Measurements from ENCODE around the gene PLA2G4F. TPM values are rescaled to one million over a fixed set of nuclear protein-coding genes. Genes with fewer than 3 reads are reported as not detected.

The PLA2G4F gene
- polyA plus RNA-seq, 1 donor from 2014 or later: not detected

DNA sequence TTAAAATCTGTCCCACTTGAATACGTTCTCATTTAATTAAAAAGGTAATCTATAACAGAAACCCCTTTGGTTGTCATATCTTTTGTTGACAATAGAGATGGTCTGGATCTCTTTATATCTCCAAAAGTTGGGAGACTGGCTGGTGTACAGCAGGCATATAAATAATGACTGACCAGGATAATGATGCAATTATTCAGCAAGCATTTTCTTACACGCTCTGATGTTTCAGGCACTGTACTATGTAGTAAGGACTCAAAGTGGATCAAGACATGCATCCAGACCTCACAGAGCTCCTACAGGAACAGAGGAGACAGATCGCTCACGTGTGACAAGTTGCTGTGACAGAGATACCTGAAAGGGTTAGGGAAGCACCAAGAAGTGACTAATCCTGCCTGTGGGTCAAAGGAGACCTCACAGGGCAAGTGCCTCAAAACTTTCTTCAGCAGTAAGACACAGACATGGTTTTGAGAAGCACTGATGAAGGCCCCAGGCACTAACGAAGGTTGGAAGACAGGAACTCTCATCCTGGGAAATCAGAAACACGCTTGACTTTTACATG lies 26.0 kb upstream of the PLA2G4F start:
- Mint-ChIP-seq H3K36me3 (peaks cover 13% of the 10 kb centered on the region), H3K9me3 (no peaks in the 10 kb centered on the region), H3K4me3 (no peak overlapping the region), H3K4me1 (peaks cover 5 to 8% (median 6%) of the 10 kb centered on the region in 3 donors), H3K27me3 (no peaks in the 10 kb centered on the region), H3K27ac (peak overlapping the region in 1 of 3 donors; percentile 41)

DNA sequence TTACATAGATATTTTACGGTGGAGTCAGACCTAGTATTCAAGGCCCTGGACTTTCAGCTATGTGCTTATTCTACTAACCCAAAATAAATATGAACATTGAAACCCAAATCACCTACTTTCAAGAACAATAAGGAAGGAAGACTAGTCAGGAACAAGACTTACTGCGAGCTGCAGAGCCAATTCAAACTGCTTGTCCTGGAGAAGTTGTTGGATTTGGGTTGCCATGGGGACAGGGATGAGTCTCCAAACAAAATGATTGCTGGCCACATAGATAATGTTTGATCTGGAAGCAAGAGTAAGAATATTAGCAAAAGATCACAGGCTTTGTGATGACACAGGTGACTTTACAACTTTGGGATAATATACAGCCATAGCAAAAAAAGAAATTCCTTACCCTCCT lies 21.6 kb upstream of the PLA2G4F start:
- H3K9me3 Mint-ChIP-seq: no peaks in the 10 kb centered on the region

DNA sequence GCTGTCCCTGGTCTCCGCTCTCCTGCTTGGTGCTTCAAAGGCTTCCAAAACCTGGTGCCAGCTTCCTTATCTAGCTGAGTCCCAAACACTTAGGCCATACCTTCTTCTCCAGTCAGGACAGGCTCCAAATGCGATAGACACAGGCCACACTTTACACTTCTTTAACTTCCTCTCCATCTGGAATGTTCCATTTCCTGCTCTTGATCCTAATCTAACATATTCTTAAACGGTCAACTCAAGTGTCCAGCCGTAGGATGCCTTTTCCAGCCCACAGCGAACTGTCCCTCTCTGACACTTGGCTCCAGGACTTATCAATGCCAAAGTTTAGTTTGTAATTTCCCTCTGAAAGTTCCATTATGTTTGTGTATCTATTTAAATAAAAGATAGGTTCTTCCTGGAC lies 19.2 kb upstream of the PLA2G4F start:
- peaks cover 8 to 12% (median 9%) of the 10 kb centered on the region in 3 donors for H3K4me1 Mint-ChIP-seq
- H3K27ac Mint-ChIP-seq: no peak overlapping the region
- H3K9me3 Mint-ChIP-seq: no peaks in the 10 kb centered on the region
- H3K27me3 Mint-ChIP-seq: no peaks in the 10 kb centered on the region
- no peak overlapping the region for H3K4me3 Mint-ChIP-seq
- peaks cover 12% of the 10 kb centered on the region for H3K36me3 Mint-ChIP-seq

More for the DNA sequence above, 21.6 kb upstream of the PLA2G4F start:
- H3K27me3 Mint-ChIP-seq: no peaks in the 10 kb centered on the region
- no peaks in the 10 kb centered on the region for H3K4me1 Mint-ChIP-seq
- H3K36me3 Mint-ChIP-seq: peaks cover 2% of the 10 kb centered on the region
- H3K4me3 Mint-ChIP-seq: no peak overlapping the region
- no peak overlapping the region for H3K27ac Mint-ChIP-seq

DNA sequence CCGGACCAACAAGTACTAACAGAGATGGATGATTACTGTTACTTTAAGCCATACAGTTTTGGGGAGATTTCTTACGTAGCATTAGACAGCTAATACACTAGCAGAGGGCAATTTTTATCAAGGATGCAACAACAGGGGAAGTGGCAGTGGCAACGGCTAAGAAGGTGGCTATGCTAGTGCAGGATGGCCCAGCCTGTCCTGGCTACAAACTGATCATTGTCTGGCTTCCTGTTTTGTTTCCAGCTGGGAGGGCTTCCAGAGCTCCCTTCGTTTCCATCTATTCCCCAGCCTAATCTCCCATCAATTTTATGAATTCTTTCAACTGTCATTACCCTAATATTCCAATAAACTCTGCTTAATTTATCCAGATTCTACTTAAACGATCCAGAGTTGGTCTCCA lies 16.0 kb upstream of the PLA2G4F start:
- no peaks in the 10 kb centered on the region for H3K27me3 Mint-ChIP-seq
- no peaks in the 10 kb centered on the region for H3K9me3 Mint-ChIP-seq
- H3K27ac Mint-ChIP-seq: peak overlapping the region in 1 of 3 donors; percentile 21
- H3K36me3 Mint-ChIP-seq: peaks cover 12% of the 10 kb centered on the region
- peaks cover 8 to 14% (median 9%) of the 10 kb centered on the region in 3 donors for H3K4me1 Mint-ChIP-seq
- no peak overlapping the region for H3K4me3 Mint-ChIP-seq

DNA sequence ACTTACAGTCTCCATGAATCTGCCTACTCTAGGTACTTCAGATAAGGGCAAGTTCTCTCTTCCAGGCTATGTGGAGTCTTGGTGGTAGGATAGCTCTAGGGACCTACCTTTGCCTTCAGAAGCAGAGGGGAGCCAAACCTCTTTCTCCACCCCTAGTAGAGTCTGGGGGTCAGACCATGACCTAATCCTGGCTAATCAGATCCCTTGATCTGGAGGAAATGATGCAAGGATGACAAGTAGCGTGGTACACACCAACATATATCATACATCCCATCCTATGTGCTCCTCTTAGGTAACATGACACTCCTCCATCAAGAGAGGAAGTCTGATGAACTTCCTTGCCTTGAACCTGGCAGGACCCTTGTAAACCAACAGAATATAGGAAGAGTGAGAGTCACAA lies 15.4 kb upstream of the PLA2G4F start:
- peaks cover 8 to 14% (median 9%) of the 10 kb centered on the region in 3 donors for H3K4me1 Mint-ChIP-seq
- no peak overlapping the region for H3K4me3 Mint-ChIP-seq
- H3K27me3 Mint-ChIP-seq: no peaks in the 10 kb centered on the region
- peak overlapping the region in 2 of 3 donors; percentile 37 to 83 for H3K27ac Mint-ChIP-seq
- peaks cover 12% of the 10 kb centered on the region for H3K36me3 Mint-ChIP-seq
- no peaks in the 10 kb centered on the region for H3K9me3 Mint-ChIP-seq

DNA sequence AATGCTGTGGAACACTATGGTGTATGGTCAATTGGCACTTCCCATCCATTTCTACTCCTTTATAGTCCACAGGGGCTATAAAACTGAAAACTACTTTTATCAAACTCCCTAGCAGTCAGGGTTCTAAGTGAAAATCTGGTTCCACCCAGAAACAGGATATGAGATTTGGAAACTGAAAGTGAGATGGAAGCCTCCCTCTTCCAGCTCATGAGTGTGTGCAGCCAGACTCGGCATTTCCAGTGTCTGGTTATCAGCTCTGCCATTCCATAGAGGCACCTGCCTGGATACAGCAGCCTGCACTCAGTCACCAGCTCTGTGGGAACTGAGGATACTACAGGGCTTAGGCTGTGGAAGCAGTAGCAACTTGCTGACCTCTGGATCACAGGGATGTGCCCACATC lies 14.7 kb upstream of the PLA2G4F start:
- H3K4me1 Mint-ChIP-seq: peaks cover 8 to 14% (median 9%) of the 10 kb centered on the region in 3 donors
- H3K36me3 Mint-ChIP-seq: peaks cover 12% of the 10 kb centered on the region
- peak overlapping the region in 2 of 4 donors; percentile 13 to 27 for H3K4me3 Mint-ChIP-seq
- H3K9me3 Mint-ChIP-seq: no peaks in the 10 kb centered on the region
- H3K27ac Mint-ChIP-seq: peak overlapping the region in 1 of 3 donors; percentile 37
- H3K27me3 Mint-ChIP-seq: no peaks in the 10 kb centered on the region

DNA sequence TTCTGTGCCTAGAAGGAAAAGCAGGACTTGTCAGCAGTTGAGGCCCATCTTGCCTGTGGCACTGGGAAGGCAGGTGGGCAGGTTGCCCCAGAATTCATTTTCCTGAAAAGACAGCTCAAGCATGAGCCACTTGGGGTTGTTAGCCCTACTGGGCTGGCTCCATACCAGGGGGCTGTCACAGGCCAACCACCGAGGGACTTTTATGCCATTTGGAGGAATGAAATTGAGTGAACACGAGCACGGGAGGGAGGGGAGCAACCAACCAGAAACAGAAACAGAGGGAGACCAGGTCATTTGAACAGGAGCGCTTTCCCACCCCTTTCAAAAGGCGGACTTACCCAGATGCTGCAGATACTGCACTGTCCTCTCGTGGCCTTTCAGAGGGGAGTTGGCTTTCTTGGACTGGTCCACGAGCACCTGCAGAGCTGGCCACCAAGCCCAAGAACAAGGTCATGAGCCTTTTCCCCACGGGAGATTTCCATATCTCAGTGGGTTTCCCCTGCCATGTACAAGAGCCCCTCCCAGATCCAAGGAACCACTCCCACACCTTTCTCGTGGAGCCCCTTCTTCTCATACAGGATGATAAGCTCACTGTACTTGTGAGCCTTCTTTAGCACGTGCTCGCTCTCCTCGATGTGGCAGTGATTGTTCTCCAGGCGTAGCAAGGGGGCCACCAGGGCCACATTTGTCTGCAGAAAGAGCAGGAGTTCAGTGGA lies 9.9 kb upstream of the PLA2G4F start:
- H3K9me3 Mint-ChIP-seq: no peaks in the 10 kb centered on the region
- H3K4me1 Mint-ChIP-seq: peaks cover 3 to 6% (median 3%) of the 10 kb centered on the region in 3 donors
- peak overlapping the region in 2 of 3 donors; percentile 21 to 34 for H3K27ac Mint-ChIP-seq
- peak overlapping the region in 1 of 4 donors; percentile 8 for H3K4me3 Mint-ChIP-seq
- peaks cover under 1% of the 10 kb centered on the region for H3K36me3 Mint-ChIP-seq
- no peaks in the 10 kb centered on the region for H3K27me3 Mint-ChIP-seq

DNA sequence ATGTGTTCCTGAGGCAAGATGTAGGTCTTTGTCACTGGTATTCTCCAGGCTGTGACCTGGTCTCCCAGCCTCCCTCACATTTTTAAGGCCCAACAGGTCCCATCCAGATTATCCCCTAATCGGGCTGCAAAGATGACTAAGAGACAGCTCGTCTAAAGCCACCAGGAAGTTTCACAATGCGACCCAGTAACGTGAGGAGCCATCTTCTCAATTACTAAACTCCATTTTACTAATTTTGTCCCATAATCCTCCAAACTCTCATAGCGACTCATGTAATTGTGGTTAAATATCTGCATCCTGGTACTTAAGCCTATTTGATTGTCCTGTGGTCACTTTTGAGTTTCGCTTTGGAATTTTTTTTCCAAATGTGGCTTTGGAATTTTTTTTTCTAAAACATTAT lies 8.7 kb upstream of the PLA2G4F start:
- no peaks in the 10 kb centered on the region for H3K27me3 Mint-ChIP-seq
- no peak overlapping the region for H3K27ac Mint-ChIP-seq
- no peaks in the 10 kb centered on the region for H3K36me3 Mint-ChIP-seq
- no peaks in the 10 kb centered on the region for H3K4me1 Mint-ChIP-seq
- H3K4me3 Mint-ChIP-seq: no peak overlapping the region
- H3K9me3 Mint-ChIP-seq: no peaks in the 10 kb centered on the region

DNA sequence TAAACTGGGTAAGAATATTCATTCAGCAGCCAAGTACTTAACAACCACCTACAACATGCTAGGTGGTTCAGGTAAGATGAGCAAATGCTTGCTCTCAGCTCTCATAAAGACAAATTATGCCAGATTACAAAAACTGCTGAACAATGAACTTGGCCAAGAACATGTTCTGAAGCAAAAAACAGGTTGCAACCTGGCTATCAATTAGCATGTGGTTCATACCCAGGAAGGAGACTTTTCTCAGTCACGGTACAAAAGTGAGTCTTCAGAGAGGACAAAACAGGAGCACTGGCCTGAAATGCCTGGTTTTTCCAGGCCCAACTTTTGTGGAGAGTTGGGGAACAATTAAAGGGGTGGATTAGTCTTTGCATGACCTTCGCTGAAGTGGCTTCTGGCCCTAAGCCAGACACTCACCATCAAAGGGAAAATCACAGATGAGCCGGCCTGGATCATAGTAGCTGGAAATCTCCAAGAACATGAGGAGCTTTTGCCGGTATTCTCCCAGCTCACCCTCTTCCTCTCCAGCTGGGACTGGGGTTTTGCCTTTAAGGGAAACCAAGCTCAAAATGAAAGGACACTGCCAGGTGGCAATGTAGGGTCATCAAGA lies 7.6 kb upstream of the PLA2G4F start:
- no peaks in the 10 kb centered on the region for H3K4me1 Mint-ChIP-seq
- no peaks in the 10 kb centered on the region for H3K9me3 Mint-ChIP-seq
- peak overlapping the region in 1 of 3 donors; percentile 14 for H3K27ac Mint-ChIP-seq

DNA sequence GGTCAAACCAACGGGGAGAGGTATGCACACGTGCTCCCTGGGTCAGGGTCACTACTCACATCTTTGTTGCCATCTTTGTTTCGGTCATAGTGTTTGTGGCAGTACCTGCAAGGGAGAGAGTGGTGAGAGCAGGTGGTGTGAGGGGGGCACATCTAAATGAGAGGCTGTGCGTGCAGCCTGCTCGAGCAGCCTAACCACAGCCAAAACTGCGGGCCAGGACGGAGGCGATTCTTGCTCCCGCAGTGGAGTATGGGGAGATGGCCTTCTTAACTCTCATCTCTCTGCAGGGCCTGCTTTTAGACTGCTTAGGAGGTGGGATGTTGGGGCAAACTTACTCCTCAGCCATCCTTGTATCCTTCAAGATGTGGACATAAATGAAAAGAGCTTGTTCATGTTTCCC lies 6.9 kb upstream of the PLA2G4F start:
- Mint-ChIP-seq H3K36me3 (no peaks in the 10 kb centered on the region), H3K4me3 (no peak overlapping the region)

More for the DNA sequence above, 7.6 kb upstream of the PLA2G4F start:
- Mint-ChIP-seq H3K36me3 (no peaks in the 10 kb centered on the region), H3K4me3 (no peak overlapping the region), H3K27me3 (no peaks in the 10 kb centered on the region)

DNA sequence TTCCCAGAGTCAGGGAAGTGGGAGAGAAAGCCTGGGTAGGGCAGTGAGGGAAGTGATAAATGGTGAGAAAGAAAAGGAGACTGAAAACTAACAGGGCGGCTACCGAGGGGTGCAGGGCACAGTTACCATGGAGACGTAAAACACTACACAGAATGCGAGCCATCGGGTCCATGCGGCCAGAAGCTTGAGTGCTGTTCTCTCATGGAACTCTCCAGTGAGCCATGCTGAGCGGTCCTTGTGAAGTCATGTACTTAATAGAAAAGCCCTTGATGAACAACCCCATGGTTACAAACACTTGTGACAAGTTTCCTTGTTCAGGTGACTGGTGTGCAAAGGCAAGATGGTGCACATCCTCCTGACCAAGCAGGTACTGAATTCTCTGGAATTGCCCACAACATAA lies 3.7 kb upstream of the PLA2G4F start:
- no peak overlapping the region for H3K27ac Mint-ChIP-seq
- H3K27me3 Mint-ChIP-seq: no peaks in the 10 kb centered on the region
- H3K36me3 Mint-ChIP-seq: no peaks in the 10 kb centered on the region
- no peaks in the 10 kb centered on the region for H3K4me1 Mint-ChIP-seq
- no peak overlapping the region for H3K4me3 Mint-ChIP-seq
- H3K9me3 Mint-ChIP-seq: no peaks in the 10 kb centered on the region

More for the DNA sequence above, 6.9 kb upstream of the PLA2G4F start:
- Mint-ChIP-seq H3K4me1 (no peaks in the 10 kb centered on the region), H3K27me3 (no peaks in the 10 kb centered on the region), H3K9me3 (no peaks in the 10 kb centered on the region), H3K27ac (no peak overlapping the region)

DNA sequence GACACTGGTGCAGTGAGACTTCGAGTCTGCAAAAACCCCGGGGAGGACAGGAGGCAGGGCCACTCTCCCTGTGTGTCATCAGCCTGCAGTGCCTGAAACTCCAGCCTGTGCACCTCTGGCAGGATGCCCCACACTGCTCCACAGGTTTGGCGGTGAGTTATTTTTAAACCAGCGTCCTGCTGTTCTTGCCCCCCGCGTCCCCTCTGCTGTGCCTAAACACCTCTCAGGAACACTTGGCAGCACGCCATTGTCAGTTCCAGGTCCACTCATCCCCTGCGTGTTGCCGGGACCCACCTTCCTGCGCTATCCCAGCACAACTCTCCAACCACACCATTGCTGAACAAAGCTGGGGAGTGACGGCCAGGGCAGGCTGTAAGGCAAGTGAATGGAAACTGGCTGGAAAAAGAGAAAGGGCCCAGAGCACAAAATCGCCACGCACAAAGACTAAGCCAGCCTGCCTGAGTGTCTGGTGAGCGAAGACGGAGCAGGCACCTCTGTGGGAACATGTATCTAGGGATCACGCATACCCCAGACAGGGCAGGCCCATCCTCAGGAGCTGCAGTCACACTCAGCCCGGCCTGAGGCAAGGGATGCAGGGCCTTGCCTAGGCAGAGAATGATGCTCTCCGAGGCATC lies 3.1 kb upstream of the PLA2G4F start:
- no peaks in the 10 kb centered on the region for H3K9me3 Mint-ChIP-seq
- no peak overlapping the region for H3K4me3 Mint-ChIP-seq
- H3K27me3 Mint-ChIP-seq: no peaks in the 10 kb centered on the region
- no peaks in the 10 kb centered on the region for H3K36me3 Mint-ChIP-seq
- H3K27ac Mint-ChIP-seq: no peak overlapping the region
- H3K4me1 Mint-ChIP-seq: peaks cover 0 to 1% (median 0%) of the 10 kb centered on the region in 3 donors

DNA sequence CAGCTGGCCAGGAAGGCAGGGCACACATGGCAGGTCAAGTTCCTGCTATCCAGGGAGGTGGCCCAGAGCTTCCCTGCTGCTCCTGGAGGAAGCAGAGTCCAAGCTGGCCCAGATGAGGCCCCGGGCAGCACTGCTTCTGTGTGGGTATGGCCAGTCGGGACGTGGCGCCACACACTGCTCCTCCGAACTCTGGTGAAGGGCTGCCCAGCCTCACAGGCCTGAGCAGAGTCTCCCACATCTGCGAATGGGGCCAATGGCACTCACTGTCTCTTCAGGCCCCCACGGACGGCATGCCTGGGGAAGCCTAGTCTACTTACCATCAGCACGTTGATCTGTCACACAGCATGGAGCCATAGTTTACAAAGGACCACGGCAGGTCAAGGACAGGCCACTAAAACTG lies 2.5 kb upstream of the PLA2G4F start:
- H3K4me3 Mint-ChIP-seq: no peak overlapping the region
- H3K27ac Mint-ChIP-seq: no peak overlapping the region
- H3K4me1 Mint-ChIP-seq: peaks cover 0 to 1% (median 0%) of the 10 kb centered on the region in 3 donors
- H3K27me3 Mint-ChIP-seq: no peaks in the 10 kb centered on the region
- no peaks in the 10 kb centered on the region for H3K9me3 Mint-ChIP-seq
- H3K36me3 Mint-ChIP-seq: no peaks in the 10 kb centered on the region

DNA sequence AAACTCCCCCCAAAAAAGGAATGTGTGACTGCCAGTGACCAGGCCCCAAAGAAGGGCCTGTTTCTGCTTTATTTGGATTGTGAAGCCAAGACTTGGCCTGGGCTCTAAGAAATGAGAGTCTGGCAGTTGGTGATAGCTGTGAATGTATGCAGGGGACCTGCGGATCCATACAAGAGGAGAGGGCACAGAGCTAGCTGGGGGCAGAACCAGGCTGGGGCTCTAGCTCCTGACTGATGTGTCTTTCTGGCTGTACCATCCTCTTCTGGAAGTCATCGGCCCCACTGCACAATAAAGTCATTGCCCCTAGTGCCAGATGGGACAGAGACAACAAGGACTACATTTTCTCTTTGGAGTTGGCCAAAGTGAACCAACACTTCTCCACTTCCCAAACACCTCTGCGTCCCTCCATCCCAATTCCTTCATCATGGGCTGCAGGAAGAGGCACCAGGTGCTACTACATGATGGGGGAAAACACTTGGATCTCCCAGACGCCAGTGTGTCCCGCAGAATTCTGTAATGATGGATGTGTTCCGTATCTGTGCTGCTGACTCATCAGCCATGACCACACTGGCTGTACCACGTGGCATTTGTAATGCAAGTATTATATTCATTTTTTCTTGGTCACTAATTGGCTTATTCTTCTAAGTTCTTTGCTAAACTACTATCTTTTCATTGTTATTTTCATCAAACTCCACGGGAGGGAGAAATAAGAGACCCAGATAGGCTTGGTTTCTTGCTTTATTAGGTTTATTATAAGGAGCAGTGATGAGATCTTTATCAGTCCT lies 1.7 kb upstream of the PLA2G4F start:
- H3K36me3 Mint-ChIP-seq: no peaks in the 10 kb centered on the region
- H3K27ac Mint-ChIP-seq: no peak overlapping the region
- no peak overlapping the region for H3K4me3 Mint-ChIP-seq
- H3K9me3 Mint-ChIP-seq: no peaks in the 10 kb centered on the region
- peaks cover 0 to 1% (median 0%) of the 10 kb centered on the region in 3 donors for H3K4me1 Mint-ChIP-seq
- no peaks in the 10 kb centered on the region for H3K27me3 Mint-ChIP-seq
